ENCODE data around the gene TMEM115.

GRCh38 chr3:50374363-50375257 lies 15.3 kb upstream of the TMEM115 start:
- no peak for TF ChIP-seq CTCF (IDR thresholded peaks at IDR 0.05)
- TF ChIP-seq POLR2A (IDR thresholded peaks at IDR 0.05): no peak
